Fibroblast of skin of right biceps (primary cell): Measurements from ENCODE around the gene TRH.
A peak's percentile ranks its signal among the peaks of the same experiment; 100 is the strongest.

Experiments
- DNase-seq: peaks from one replicate; pipeline ENCODE4 v3.0.0-alpha.2; 2013

The TRH gene, protein sequence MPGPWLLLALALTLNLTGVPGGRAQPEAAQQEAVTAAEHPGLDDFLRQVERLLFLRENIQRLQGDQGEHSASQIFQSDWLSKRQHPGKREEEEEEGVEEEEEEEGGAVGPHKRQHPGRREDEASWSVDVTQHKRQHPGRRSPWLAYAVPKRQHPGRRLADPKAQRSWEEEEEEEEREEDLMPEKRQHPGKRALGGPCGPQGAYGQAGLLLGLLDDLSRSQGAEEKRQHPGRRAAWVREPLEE

GRCh38 chr3:129974564-129974832, at the start of gene TRH:
Gene TRH, plus strand, starts transcription at chr3:129974720. Its CDS starts 1,097 bp downstream, at chr3:129975817.
- no peak for DNase-seq

GRCh38 chr3:129927072-129927471, 47.4 kb upstream of the TRH start:
- DNase-seq, result no peak

DNA sequence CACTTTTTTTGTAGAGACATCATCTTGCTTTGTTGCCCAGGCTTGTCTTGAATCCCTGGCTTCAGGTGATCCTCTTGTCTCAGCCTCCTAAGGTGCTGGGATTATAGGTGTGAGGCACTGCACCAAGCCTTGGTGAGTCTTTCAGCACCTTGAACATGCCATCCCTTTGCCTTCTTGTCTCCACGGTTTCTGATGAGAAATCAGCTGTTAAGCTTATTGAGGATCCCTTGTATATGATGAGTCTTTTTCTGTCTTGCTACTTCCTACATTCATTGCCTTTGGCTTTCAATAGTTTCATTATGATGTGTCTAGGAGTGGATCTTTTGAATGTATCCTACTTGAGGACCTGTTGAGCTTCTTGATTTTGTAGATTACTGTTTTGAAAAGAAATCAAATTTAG, 45.1 kb upstream of the TRH start:
- no peak for DNase-seq

DNA sequence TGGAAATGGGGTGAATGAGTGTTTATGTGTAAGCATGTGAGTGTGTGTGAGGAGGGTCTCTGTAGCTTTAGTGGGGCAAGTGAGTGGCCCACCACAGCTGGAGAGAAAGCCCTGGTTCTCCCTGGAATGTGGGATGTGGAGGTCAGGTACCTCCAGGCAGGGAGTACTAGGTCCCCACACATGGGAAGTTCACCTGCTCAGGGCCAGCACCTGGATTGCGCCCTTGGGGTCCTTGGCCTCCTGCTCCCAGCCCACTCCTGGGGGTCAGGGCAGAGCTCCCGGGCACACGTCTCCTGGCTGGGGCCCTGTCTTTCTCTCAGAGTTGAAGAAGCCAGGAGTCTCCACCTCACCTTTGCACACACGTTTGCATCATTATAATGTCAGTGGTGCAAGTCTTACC, 41.0 kb upstream of the TRH start:
- no peak for DNase-seq

DNA sequence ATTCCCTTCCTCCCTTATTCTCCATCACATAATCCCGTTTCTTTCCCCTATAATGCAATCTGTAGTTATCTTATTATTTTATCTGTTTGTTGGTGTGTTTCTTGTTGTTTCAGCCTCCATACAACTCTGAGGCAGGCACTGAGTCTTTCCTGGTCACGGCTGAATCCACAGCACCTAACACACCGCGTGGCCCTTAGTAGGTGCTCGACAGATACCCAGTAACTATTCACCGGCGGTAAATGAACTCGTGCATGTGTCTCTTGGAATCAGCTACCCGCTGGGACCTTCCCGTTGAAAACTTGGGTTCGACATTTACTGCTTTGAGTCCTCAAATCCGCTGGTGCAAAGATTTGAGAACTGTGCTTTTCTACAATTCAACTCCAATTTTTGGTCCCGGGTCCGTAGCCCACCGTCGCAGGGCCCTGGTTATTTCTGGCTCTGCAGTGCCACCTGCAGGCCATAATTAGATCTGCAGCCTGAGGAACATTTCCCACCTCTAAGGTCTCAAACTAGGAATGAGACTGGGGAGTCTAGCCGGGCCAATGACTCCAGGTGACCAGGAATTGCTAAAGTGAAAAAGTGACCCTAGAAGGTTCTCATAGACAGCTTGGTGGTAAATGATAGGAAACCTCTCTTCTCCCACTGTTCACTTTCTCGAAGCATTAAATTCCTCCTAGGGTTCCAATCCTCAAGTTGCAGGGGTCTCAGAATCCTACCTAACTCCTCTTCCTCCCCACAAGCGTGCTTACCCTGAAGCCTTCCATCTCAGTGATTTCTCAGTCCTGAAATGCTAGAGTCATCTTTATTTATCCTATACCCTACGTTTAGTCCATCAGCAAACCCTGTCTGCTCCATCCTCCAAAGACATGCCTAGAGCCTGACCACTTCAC, 40.0 kb upstream of the TRH start:
- DNase-seq, result peak; percentile 30

DNA sequence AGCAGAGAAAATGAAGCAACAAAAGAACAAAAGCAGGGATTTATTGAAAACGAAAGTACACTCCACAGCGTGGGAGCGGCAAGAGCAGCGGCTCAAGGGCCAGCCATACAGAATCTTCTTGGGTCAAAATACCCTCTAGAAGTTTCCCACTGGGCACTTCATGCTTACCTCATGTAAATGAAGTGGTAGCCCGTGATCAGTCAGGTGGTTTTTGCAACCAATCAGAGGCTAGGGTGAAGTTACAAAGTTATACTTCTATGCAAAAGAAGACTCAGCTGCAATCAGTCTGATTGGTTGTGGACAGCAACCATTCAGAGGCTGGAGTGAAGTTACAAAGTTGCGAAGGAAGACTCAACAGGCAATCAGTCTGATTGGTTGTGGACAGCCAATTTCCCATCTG, 37.8 kb upstream of the TRH start:
- peak; percentile 56 for DNase-seq

DNA sequence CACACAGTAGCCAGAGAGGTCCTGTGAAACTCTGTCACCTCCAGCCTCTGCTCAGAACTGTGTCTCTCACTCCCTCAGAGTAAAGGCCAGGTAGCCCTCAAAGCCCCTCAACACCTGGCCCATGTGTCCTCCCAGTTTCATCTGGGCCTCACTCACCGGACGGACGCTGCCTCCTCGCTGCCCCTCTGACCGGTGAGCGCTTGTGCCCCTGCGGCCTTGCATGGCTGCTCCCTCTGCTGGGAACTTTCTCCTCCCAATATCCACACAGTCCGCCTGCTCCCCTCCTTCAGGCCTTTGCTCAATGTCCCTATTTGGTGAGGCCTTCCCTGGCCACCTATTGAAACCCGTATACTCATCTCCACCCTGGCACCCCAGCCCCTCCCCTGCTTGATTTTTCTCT, 36.8 kb upstream of the TRH start:
- DNase-seq, result no peak

- no peak for DNase-seq
Observed at GRCh38 chr3:129938140-129938930, 36.2 kb upstream of the TRH start.

GRCh38 chr3:129940086-129940485, 34.4 kb upstream of the TRH start:
- peak; percentile 8 for DNase-seq

DNA sequence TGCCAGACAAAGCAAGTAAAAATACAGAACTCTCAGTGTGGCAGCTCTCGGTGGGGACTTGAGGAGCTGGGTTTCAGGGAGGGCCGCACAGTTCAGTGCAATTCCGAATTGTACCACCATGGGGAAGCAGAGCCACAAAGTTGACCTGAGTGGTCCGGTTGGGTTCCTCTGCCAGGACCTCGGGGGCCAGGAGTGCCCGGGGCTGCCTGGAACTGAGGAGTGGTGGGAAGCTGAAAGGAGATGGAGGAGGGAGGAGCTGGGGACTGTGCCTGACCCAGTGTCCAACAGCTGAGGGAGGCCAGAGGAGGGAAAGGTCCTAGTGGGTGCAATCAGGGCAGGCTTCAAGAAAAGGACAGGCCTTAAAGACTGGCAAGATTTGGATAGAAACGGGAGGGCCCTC, 32.2 kb upstream of the TRH start:
- peak; percentile 44 for DNase-seq

DNA sequence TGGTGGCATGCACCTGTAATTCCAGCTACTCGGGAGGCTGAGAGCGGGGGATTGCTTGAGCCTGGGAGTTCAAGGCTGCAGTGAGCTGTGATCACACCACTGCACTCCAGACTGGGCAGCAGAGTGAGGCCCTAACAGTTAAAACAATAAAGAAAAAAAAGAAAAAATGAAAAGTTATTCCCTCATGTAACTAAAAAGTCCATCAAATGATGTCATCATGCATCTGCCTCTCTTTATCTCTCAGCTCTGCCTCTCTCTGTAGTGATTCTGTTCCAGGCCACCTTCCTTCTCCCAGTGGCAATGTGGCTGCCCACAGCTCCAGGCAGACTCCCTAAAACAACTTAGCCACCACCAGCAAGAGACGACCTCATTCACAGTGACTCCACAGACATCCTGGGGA, 31.5 kb upstream of the TRH start:
- DNase-seq, result no peak

- no peak for DNase-seq
Observed at GRCh38 chr3:129944709-129945108, 29.8 kb upstream of the TRH start.

GRCh38 chr3:129947538-129948240, 26.8 kb upstream of the TRH start:
- no peak for DNase-seq

- DNase-seq, result no peak
Observed at GRCh38 chr3:129950318-129951046, 24.0 kb upstream of the TRH start.

- DNase-seq, result no peak
Observed at GRCh38 chr3:129952556-129953355, 21.8 kb upstream of the TRH start.

- no peak for DNase-seq
Observed at GRCh38 chr3:129953621-129954020, 20.9 kb upstream of the TRH start.

DNA sequence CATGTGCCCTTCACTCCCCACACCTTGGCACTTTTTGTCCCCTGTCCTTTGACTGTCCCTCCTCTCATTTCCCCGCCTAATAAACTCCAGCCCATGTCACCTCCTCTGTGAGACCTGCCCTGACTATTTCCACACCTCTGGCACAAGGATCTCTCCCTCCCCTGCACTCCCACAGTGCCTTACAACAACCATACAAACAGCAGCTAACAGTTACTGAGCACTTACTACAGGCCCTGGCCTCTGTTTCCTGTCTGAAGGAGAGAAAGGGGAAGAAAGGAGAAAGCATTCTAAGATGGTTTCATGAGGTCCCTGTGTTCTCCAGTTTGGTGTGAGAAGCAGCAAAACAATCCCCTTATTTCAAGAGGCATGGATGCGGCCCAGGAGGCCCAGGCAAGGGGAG, 20.0 kb upstream of the TRH start:
- DNase-seq, result no peak

DNA sequence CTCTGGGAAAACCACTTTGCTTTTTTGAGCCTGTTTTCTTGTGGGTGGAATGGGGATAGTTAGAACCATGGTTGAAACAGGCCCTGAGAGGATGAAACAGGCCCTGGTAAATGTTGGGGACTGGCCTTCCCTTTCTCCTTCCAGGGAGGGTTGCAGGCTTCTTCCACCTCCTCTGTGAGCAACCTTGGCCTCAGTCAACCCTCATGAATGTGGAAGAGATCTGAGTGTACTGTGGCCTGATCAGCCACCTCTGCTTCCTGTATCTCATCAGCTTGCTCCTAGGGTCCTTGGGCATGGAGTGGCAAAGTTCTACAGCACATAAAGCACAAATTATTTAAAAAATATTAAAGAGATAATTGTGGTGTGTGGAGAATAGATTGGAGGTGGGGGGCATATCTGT, 17.6 kb upstream of the TRH start:
- no peak for DNase-seq

- no peak for DNase-seq
Observed at GRCh38 chr3:129958755-129959154, 15.8 kb upstream of the TRH start.

- no peak for DNase-seq
Observed at GRCh38 chr3:129961141-129961541, 13.4 kb upstream of the TRH start.

GRCh38 chr3:129962600-129962999, 11.9 kb upstream of the TRH start:
- no peak for DNase-seq

DNA sequence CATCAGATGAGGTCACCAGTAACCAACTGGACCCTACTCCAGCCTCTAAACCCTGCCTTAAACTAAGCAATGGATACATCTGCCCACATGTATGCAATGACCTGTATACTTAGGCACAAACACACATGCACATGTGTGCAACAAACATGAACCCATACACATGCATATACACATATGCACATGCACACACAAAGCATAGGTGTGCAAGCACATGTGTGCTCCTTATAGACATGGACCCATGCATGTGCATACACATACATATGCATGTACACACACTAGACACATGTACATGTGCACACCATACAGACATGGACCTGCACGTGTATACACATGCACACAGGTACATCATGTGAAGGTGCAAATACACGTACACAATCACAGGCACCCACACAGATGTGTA, 8.6 kb upstream of the TRH start:
- DNase-seq, result no peak
